H54 (cell line): ENCODE measurements around the gene EPHB4.
A peak's percentile ranks its signal among the peaks of the same experiment; 100 is the strongest.

Experiments used
- DNase-seq: peaks from one replicate; pipeline ENCODE4 v3.0.0; 2011; ENCODE audit warnings: low spot score, mixed read lengths; ENCODE audit not compliant: insufficient read length
- FAIRE-seq: peaks from 3 replicates; lab custom pipeline; 2011; peaks lifted over from hg19 to GRCh38; lab: Jason Lieb, UNC
- POLR2A ChIP-seq: IDR thresholded peaks from 2 replicates; pipeline ENCODE4 v1.6.1; 2011; ENCODE audit warnings: low read depth, mild to moderate bottlenecking, low read length

Gene EPHB4

GRCh38 chr7:100802951-100803350, 24.4 kb downstream of the EPHB4 start:
- no peak for TF ChIP-seq POLR2A
- FAIRE-seq (no peak), DNase-seq (no peak)

GRCh38 chr7:100801833-100802568, 25.3 kb downstream of the EPHB4 start:
- TF ChIP-seq POLR2A = peak; percentile 31; the same call in 1 of the 2 replicates
- FAIRE-seq = peak; percentile 79
- peak; percentile 96 for DNase-seq

GRCh38 chr7:100799037-100799896, 28.1 kb downstream of the EPHB4 start:
- TF ChIP-seq POLR2A = no peak
- peak; percentile 47 for DNase-seq
- FAIRE-seq = no peak

- FAIRE-seq (no peak), DNase-seq (no peak)
- no peak for TF ChIP-seq POLR2A
These were observed 32.6 kb downstream of the EPHB4 start for GRCh38 chr7:100794741-100795140.

GRCh38 chr7:100793806-100794660, 33.3 kb downstream of the EPHB4 start:
- DNase-seq = no peak
- TF ChIP-seq POLR2A = no peak
- FAIRE-seq = no peak

GRCh38 chr7:100791881-100792666, 35.2 kb downstream of the EPHB4 start:
- DNase-seq (no peak), FAIRE-seq (no peak)
- TF ChIP-seq POLR2A = no peak

DNA sequence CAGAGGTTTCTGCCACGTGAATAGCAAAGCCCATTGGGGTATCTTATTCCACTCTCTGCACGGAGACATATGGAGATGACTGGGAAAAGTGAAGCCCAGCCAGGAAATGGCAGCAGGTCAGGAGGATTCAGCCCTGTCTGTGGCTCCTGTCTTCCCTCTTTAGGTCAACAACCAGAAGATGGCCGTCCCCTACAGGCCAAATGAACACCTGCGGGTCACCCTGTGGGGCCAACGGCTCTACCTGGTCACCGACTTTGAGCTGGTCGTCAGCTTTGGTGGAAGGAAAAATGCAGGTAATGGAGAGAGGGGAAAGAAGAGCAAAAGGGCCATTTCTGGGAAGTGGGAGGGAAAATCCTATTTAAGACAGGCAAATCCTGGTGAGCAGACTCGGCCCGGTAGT, 38.3 kb downstream of the EPHB4 start:
- FAIRE-seq = no peak
- no peak for DNase-seq
- TF ChIP-seq POLR2A = no peak

DNA sequence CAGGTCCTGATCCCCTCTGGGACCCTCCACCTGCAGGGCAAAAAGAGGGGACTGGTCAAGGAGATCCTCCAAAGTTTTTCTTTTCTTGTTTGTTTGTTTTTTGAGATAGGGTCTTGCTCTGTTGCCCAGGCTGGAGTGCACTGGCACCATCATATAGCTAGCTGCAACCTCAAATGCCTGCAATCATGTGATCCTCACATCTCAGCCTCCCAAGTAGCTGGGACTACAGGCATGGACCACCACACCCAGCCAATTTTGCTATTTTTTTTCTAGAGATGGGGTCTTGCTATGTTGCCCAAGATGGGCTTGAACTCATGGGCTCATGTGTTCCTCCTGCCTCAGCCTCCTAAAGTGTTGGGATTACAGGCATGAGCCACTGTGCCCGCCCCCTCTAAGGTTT, 41.0 kb downstream of the EPHB4 start:
- no peak for TF ChIP-seq POLR2A
- FAIRE-seq = no peak
- DNase-seq = no peak

DNA sequence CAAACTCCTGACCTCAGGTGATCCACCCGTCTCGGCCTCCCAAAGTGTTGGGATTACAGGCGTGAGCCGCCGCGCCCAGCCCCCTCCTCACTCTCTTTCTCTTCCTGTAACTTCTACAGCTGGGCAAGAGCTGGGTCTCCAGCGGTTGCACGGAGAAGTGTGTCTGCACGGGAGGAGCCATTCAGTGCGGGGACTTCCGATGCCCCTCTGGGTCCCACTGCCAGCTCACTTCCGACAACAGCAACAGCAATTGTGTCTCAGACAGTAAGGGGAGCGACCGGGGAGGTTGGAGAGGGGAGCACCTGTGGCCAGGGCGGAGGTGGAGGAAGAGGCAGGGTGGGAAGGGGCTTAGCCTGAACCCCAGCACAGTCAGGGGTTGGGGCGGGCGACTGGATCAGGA, 41.4 kb downstream of the EPHB4 start:
- FAIRE-seq = no peak
- TF ChIP-seq POLR2A = no peak
- no peak for DNase-seq

DNA sequence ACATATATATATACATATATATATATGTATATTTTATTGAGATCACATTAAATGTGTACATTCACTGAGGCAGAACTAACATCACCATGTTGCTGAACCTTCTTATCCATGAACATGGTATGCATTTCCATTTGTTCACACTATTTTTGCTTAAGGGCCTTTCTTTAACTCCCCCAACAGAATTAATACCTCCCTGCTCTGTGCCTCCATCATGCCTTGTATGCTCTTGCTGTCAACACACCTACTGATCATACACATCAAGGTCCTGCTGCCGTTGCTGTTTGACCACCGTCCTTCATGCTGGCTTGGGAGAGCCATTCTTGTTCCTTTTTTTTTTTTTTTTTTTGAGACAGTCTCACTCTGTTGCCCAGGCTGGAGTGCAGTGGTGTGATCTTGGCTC, 43.5 kb downstream of the EPHB4 start:
- FAIRE-seq = no peak
- no peak for DNase-seq
- no peak for TF ChIP-seq POLR2A

GRCh38 chr7:100781255-100781654, 46.1 kb downstream of the EPHB4 start:
- FAIRE-seq = no peak
- TF ChIP-seq POLR2A = no peak
- no peak for DNase-seq

- no peak for DNase-seq
- no peak for FAIRE-seq
- TF ChIP-seq POLR2A = no peak
These were observed 48.0 kb downstream of the EPHB4 start for GRCh38 chr7:100779359-100779758.

DNA sequence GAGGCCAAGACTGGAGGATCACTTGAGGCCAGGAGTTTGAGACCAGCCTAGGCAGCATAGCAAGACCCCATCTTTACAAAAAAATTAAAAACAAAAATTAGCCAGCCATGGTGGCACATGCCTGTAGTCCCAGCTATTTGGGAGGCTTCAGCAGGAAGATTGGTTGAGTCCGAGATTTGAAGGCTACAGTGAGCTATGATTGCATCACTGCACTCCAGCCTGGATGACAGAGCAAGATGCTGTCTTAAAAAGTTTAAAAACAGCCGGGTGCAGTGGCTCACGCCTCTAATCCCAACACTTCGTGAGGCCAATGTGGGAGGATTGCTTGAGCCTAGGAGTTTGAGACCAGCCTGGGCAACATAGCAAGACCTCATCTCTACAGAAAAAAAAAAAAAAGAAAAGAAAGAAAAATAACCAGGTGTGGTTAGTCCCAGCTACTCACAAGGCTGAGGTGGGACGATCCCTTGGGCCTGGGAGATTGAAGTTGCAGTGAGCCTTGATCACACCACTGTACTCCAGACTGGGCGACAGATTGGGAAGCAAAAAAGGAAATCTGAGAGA, 49.2 kb downstream of the EPHB4 start:
- no peak for FAIRE-seq
- no peak for TF ChIP-seq POLR2A
- no peak for DNase-seq
